ENCODE measurements around the gene ATRNL1.

Gene ATRNL1, protein sequence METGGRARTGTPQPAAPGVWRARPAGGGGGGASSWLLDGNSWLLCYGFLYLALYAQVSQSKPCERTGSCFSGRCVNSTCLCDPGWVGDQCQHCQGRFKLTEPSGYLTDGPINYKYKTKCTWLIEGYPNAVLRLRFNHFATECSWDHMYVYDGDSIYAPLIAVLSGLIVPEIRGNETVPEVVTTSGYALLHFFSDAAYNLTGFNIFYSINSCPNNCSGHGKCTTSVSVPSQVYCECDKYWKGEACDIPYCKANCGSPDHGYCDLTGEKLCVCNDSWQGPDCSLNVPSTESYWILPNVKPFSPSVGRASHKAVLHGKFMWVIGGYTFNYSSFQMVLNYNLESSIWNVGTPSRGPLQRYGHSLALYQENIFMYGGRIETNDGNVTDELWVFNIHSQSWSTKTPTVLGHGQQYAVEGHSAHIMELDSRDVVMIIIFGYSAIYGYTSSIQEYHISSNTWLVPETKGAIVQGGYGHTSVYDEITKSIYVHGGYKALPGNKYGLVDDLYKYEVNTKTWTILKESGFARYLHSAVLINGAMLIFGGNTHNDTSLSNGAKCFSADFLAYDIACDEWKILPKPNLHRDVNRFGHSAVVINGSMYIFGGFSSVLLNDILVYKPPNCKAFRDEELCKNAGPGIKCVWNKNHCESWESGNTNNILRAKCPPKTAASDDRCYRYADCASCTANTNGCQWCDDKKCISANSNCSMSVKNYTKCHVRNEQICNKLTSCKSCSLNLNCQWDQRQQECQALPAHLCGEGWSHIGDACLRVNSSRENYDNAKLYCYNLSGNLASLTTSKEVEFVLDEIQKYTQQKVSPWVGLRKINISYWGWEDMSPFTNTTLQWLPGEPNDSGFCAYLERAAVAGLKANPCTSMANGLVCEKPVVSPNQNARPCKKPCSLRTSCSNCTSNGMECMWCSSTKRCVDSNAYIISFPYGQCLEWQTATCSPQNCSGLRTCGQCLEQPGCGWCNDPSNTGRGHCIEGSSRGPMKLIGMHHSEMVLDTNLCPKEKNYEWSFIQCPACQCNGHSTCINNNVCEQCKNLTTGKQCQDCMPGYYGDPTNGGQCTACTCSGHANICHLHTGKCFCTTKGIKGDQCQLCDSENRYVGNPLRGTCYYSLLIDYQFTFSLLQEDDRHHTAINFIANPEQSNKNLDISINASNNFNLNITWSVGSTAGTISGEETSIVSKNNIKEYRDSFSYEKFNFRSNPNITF (N-terminal part only)

GRCh38 chr10:115093286-115093775 lies at the start of gene ATRNL1:
Gene ATRNL1 (plus strand): TSS chr10:115093365. CDS start chr10:115093751, 386 bp downstream.
- no peak for DNase-seq (ENCODE audit: low read depth)

DNA sequence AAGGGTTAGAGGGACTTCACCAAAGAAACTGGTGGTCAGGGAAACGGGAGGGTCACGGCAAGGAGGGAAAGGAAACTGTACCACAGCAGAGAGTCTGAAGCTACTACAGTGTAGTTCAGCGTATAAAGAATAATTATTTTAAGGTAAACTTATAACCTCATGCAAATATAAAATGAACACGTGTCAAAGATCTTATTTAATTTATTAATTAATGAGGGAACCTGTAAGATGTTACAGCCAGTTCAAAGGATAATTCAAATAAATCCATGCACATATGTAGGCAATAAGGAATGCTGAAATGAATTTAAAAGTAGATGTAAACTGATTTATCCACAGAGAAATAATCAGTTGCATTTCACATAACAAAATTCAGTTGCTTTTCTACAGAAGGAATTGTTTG lies 49.4 kb upstream of the ATRNL1 start:
- no peak for DNase-seq (ENCODE audit: low read depth)

DNA sequence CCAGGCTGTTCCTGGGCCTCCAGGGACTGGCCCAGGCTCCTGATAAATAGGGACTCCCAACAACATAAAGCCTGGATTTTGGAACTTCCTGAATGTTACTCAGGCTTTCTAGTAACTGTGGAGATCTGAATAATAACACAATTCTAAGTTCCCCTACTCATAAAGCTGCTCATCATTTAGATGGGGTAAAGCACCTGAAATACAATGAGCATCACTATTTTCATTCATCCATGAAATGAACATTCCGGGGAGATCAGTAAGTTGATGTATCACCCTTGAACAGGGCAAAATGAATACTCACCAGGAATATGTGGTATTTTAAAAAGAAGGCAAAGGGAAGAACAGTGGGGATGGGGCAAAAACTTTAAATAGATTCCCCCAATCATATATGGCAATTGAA lies 48.3 kb upstream of the ATRNL1 start:
- DNase-seq (ENCODE audit: low read depth) = no peak

DNA sequence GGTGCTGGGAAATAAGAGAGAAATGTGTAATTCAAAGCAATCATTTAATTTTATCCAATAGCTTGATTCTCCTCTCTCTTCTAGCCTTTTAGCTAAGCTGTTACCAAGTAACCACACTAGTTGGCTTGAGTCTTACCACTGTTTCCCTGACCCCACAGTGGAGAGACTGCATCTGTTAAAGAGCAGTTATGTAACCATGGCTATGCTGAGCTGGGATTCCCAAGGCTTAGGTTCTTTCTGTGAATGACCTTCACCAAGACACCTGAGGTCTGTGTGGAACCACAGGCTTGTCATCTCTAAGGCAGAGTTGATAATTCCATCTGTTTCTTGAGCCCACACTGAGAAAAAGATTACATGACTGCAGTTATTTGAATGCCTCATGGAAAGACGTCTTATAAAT lies 47.7 kb upstream of the ATRNL1 start:
- no peak for DNase-seq (ENCODE audit: low read depth)

DNA sequence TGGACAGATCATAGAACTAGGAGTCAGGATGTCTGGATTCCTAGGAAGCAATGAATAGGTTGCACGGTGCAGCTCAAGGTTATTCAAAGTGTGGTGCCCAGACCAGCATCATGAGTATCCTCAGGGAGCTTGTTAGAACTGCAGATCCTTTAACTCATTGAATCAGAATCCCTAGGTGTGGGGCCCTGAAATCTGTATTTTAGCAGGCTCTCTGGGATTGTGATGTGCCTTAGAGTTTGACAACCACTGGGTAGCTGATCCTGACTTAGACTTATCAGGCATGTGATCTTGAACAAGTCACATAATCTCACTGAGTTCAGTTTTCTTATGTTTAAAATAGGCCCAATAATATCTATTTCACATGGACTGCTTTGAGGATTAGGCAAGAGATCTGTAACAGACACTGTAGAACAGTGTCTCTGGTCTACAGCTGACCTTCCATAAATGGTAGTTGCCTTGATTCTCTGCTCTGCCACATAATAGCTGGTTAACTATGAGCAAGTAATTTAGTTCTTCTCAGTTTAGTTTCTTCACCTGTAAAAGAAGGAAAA lies 46.4 kb upstream of the ATRNL1 start:
- no peak for DNase-seq (ENCODE audit: low read depth)

DNA sequence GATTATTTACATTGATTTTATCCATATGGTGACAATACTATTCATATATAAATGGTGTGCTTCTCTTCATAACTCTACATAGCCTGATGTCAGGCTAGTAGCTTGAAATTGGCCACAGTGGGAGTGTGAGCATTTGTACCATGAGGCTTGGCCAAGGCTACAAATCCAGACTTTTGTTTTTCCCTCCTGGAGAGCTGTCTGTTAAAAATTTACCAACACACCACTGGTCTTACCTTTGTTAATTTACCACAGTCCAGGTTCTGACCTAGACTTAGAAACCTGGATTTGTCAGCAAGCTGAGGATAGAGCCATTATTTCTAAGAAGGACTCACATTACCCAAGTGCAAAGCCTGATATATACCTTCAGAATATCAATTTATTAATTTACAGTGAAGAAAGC lies 45.5 kb upstream of the ATRNL1 start:
- no peak for DNase-seq (ENCODE audit: low read depth)

DNA sequence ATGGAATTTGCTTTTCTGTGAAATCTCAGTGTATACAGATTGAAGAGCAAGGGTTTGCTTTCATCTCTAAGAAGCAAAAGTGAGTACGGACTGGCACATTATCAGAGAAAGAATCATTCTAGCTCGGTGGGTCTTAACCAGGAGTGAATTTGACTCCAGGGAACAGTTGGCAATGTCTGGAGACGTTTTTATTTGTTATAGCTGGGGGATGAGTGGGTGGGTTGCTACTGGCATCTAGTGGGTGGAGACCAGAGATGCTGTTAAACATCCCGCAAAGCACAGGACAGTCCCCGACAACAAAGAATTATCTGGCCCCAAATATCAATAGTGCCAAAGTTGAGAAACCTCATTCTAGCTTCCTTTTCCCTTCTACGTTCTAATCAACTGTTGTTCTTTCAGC lies 43.8 kb upstream of the ATRNL1 start:
- no peak for DNase-seq (ENCODE audit: low read depth)

DNA sequence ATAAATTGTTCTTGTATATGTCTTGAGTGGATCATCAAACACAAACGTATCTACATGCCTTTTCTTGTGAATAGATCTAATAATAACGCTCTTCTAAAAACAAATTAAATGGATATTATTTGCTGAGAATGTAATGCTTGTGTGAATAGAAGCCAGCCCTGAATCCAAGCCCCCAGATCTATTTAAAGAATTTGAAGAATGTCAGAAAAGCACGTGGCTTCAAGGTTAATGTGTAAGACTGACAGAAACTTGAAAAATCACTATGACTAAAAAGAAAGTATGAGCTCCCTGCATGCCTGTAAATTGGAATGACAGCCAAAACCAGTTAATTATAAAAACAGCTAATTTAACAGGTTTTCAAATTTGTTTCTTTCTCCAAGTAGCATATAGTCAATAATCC lies 43.2 kb upstream of the ATRNL1 start:
- no peak for DNase-seq (ENCODE audit: low read depth)

GRCh38 chr10:115050375-115051010 lies 42.7 kb upstream of the ATRNL1 start:
- no peak for DNase-seq (ENCODE audit: low read depth)

GRCh38 chr10:115051216-115051615 lies 41.9 kb upstream of the ATRNL1 start:
- no peak for DNase-seq (ENCODE audit: low read depth)

DNA sequence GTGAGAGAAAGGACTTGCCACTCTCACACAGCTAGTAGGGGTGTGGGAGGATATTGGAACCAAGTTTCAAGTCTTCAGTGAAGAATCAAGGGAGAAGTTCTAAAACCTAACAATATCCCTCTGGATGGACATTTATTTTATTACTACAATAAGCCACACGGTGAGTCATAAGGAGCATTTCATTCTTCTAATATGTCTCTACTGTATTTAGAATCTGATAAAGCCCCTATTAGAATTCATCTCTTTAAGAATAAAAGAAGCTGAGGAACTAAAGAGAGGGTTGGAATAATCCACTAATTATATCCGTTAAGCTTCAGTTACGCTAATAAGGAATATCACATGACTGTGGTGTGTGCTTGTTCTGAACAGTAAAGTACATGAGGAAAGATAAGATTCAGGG lies 40.9 kb upstream of the ATRNL1 start:
- no peak for DNase-seq (ENCODE audit: low read depth)

- DNase-seq (ENCODE audit: low read depth) = no peak
Observed at GRCh38 chr10:115052728-115053127, 40.4 kb upstream of the ATRNL1 start.

DNA sequence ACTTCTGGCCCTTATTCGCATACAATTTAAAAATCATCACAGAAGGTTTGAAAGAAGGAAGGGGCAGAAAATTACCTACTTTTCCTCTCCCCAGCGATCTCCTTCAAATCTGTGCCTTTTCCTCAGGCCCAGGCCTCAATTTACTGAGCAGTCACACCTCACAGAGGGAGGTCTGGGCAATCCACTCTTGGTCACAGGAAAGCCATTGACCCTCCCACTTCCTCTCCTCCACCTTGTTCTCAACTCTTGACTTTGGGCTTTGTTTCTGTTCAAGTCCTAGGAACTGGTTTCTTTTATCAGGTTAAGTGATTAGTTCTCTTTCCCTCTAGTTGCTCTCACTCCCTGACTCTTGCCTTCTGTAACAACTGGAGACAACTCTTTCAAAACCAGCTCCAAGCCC lies 37.0 kb upstream of the ATRNL1 start:
- no peak for DNase-seq (ENCODE audit: low read depth)

- DNase-seq (ENCODE audit: low read depth) = no peak
Observed at GRCh38 chr10:115059301-115059898, 33.8 kb upstream of the ATRNL1 start.

- no peak for DNase-seq (ENCODE audit: low read depth)
Observed at GRCh38 chr10:115063701-115064658, 29.2 kb upstream of the ATRNL1 start.

DNA sequence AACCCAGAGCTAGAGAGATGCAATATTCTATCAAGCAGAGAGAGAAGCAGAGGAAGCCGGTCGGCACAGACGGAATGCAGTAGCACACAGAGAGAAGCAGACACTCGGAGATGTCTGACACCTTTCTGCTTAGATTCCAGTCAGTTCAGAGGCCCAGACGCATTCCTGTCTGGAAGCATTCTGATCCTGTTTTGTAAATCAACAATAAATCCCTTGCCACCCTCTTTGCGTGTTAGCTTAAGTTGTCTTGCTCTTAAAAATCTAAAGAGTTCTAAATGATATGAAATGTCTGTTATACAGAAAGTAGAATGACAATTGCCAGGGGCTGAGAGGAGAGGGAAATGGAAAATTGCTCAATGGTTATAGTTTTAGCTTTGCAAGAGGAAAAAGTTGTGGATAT lies 27.4 kb upstream of the ATRNL1 start:
- DNase-seq (ENCODE audit: low read depth) = no peak

DNA sequence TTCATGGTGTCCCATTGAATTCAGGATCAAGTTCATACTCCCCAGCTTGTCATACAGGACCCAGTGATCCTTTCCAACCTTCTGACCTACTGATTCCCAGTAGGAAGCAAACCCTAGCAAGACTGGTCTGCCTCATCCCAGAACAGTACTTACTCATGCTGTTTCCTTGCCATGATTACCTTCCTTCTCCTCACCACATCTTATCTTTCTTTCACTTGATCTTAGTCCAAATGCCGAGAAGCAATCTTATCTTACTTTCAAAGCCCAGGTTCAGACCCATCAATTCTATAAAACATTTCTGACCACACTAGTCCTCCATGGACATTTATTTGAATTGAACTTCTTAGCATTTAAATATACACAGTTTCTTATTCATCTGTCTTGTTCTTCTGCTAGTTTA lies 26.6 kb upstream of the ATRNL1 start:
- DNase-seq (ENCODE audit: low read depth) = no peak

DNA sequence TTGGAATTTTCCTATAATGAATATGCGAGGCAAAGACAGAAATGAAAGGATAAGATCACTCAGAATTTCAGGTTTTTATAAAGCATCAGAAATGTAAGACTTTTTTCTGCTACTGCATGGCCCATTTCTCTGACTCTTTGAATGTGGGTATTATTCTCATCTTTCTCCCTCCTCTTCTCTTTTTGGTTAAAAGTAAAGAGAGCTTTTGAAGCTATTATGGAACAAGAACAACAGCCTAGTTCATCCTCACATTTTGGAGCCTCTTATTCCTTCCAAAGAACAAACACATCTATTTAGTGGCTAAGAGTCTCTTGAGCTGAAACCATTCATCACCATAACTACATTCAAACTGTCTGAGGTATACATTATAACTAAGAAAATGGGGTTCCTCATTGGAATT lies 19.4 kb upstream of the ATRNL1 start:
- no peak for DNase-seq (ENCODE audit: low read depth)

GRCh38 chr10:115082506-115082905 lies 10.7 kb upstream of the ATRNL1 start:
- no peak for DNase-seq (ENCODE audit: low read depth)

- no peak for DNase-seq (ENCODE audit: low read depth)
Observed at GRCh38 chr10:115084277-115084850, 8.8 kb upstream of the ATRNL1 start.
